Stimulated activated CD8-positive, alpha-beta memory T cell treated with anti-CD3 and anti-CD28 coated beads, Interleukin-12 subunit alpha, Interleukin-12 subunit beta, amount 100 ng/mL, for 4 hours (primary cell): Measurements from ENCODE around the gene CMBL.
"Not testable (repeated sequence)": the region's sequence is repeated elsewhere in the genome, so short reads cannot be mapped to it uniquely, and the experiment has no call there.

ENCODE experiments used
- DNase-seq: peaks from one replicate; pipeline ENCODE4 v3.0.0-alpha.2; 2020; ENCODE audit warnings: low read depth

Gene CMBL

DNA sequence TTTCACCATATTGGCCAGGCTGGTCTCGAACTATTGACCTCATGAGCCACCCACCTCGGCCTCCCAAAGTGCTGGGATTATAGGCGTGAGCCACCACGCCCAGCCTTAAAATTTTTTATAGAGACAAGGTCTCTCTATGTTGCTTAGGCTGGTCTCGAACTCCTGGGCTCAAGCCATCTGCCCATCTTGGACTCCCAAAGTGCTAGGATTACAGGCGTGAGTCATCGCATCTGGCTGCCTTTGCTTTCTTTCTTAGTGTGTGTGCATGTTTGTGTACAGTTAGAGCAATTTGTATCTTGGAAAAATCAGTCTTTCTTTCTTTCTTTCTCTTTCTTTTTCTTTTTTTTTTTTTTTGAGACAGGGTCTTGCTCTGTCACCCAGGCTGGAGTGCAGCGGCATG, 22.3 kb downstream of the CMBL start:
- DNase-seq = not testable (repeated sequence)

- peak; percentile 60 for DNase-seq
These were observed 23.6 kb downstream of the CMBL start for GRCh38 chr5:10283927-10284635.

- DNase-seq = no peak
These were observed 27.6 kb downstream of the CMBL start for GRCh38 chr5:10279925-10280720.

GRCh38 chr5:10279328-10279727, 28.4 kb downstream of the CMBL start:
- no peak for DNase-seq

- DNase-seq = no peak
These were observed 28.9 kb downstream of the CMBL start for GRCh38 chr5:10278658-10279279.

GRCh38 chr5:10277773-10278630, 29.7 kb downstream of the CMBL start:
- DNase-seq = no peak

DNA sequence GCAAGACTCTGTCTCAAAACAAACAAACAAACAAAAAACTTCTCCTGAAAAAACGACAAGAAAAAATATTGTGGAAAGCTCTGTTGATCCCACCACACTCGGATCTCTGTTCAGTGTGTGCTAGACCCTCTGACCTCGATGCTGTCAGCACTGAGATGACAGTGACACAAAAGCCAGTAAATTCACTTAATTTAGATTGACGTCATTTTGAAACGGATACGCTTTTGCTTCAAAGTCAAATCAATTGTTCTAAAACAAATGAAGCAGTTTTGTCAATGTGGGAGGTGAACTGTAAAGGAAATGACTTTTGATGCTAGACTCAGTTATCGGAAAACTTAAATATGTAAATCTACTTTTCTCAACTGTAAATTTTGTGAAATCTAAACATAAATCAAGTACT, 31.0 kb downstream of the CMBL start:
- no peak for DNase-seq

- no peak for DNase-seq
These were observed 31.7 kb downstream of the CMBL start for GRCh38 chr5:10275991-10276390.

GRCh38 chr5:10275460-10275859, 32.2 kb downstream of the CMBL start:
- no peak for DNase-seq

GRCh38 chr5:10272875-10273209, 34.9 kb downstream of the CMBL start:
- not testable (repeated sequence) for DNase-seq

GRCh38 chr5:10272053-10272874, 35.4 kb downstream of the CMBL start:
- no peak for DNase-seq

DNA sequence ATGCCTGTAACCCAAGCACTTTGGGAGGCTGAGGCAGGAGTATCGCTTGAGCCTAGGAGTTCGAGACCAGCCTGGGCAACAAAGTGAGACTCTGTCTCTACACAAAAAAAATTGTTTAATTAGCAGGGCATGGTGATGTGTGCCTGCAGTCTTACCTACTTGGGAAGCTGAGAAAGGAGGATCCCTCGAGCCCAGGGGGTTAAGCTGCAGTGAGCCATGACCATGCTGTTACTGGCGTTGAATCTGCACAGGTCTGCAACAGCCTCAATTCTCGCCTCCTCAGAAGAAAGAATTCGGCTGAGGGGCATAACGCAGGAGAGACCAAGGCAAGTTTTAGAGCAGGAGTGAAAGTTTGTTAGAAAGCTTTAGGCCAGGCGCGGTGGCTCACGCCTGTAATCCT, 39.6 kb downstream of the CMBL start:
- DNase-seq = no peak

DNA sequence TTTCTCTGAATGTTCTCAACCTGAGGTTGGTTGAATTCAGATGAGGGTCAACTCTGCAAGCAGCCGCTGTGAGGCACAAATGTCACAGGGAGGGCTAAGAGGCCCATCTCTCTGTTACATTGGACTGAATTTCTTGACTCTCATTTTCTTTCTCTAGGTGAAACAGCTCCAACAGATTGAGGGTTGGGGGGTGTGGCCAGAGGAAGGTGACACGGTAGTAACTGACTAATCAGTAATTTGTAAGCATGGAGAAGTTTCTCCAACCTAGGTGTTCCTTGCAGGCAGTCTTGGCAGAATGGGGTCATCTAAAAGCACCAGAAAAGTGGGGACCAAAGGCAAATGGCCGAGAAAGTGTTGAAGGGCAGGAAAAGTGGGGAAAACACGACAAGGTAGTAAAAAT, 40.9 kb downstream of the CMBL start:
- no peak for DNase-seq

GRCh38 chr5:10266137-10266536, 41.6 kb downstream of the CMBL start:
- no peak for DNase-seq

GRCh38 chr5:10265245-10266109, 42.2 kb downstream of the CMBL start:
- no peak for DNase-seq

GRCh38 chr5:10264604-10265003, 43.1 kb downstream of the CMBL start:
- DNase-seq = no peak

- DNase-seq = no peak
These were observed 44.7 kb downstream of the CMBL start for GRCh38 chr5:10262995-10263394.

DNA sequence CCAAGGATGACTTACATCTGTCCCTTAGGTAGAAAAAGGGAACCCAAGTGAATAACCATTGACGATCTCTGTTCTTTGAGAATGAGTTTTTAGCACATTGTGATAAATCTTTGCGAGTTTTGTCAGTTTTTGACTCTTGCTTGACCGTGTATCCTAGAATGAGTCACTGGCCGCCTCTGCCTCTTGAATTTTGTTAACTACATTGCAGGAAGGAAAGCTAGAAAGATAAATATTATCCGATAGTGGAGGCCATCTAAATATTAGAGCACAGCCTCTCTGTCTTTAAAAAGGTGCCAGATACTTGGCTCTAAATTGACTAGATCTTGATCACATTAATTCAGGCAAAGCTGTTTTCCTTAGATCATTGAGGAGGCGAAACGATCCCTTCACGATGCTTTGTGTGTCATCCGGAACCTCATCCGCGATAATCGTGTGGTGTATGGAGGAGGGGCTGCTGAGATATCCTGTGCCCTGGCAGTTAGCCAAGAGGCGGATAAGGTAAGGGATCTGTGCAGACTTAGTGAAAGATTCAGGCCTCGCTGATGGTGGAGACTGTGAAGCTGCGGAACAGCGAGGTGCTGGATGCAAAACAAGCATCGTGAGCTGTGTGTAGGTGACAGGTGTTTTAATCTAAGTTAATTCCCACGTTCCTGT, 45.5 kb downstream of the CMBL start:
- DNase-seq = no peak

DNA sequence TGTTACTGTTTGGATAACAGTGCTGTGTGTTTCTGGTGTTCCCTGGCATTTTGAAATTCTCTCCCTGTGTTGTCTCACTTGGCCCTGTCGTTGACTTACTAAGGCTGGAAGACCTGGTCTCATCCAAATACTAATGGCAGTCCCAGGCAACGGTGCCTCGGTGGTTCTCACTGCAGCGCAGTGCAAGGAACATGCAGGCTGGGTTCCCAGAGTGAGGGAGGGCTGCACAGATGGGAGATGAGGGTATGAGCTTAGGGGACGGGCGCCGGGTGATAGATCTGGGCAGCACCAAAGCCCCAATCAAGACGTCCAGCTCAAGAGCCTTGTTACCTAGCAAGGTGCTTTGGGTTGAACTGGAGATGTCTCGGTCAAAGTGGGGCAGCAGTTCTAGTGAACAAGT, 46.6 kb downstream of the CMBL start:
- no peak for DNase-seq

- DNase-seq = no peak
These were observed 47.8 kb downstream of the CMBL start for GRCh38 chr5:10259899-10260298.
